ENCODE data around the gene SYCE3. TPM values are rescaled to one million over a fixed set of nuclear protein-coding genes. Genes with fewer than 3 reads are reported as not detected.
"Not testable (repeated sequence)": the region's sequence is repeated elsewhere in the genome, so short reads cannot be mapped to it uniquely, and the experiment has no call there.

SYCE3 gene, protein sequence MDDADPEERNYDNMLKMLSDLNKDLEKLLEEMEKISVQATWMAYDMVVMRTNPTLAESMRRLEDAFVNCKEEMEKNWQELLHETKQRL
- total RNA-seq: 0.62 TPM in 1 of 2 replicates, not detected in the other

DNA sequence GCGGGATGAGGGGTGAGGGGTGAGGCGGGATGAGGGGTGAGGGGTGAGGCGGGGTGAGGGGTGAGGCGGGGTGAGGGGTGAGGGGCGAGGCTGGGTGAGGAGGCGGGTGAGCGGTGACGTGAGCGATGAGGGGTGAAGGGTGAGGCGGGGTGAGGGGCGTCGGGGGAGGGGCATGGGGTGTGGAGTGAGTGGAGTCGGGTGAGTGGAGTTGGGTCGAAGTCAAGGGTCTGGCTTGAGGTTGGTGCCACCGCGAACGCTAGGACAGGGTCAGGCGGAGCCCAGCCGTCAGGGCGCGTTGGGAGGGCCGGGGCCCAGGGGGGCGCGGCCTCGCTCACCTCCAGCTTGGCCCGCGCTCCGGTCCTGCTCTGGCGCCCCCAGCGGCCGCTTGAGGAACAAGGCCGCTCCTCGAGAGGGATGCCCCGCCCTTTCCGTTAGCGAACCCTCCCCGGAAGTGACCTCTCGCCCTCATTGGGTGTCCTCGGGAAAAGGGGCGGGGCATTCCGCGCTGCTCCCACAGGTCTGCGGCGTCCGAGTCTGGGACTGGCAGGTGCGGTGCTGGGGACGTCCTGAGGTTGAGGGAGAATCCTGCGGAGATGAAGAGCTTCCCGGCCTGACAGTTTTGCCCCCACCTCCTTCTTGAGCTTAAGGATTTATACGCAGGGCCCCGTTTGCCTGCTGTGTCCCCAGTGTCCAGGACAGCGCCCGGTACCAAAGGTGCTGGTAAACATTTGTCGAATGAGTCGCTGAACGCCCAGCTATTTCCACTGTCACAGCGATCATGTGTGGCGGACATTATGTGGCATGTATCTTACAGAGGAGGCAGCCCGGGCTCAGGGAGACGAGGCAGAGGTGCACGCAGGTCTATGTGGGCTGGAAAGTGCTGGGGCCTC, at the start of gene SYCE3:
Gene SYCE3 (minus strand): TSS at position 397 of the 890 bp plus-strand sequence. CDS start 6,514 bp downstream, outside the sequence.
- H3K27ac Mint-ChIP-seq: peak within 1 kb of the TSS; percentile 66
- DNase-seq (ENCODE audit: low spot score): peak; percentile 96
- H3K9me3 Mint-ChIP-seq: no peaks in the 10 kb centered on the region
- H3K4me1 Mint-ChIP-seq (ENCODE audit: low read depth): peaks cover 16% of the 10 kb centered on the region
- intact Hi-C loops (cut with micrococcal nuclease): loop anchor here (1.0 to 2.0 kb wide), 2 partner anchors 20 to 37 kb away; partner anchors contain the start of genes CHKB and SCO2
- peaks cover 3% of the 10 kb centered on the region for H3K36me3 Mint-ChIP-seq (ENCODE audit: low read depth)
- peak within 1 kb of the TSS; percentile 89 for H3K4me3 Mint-ChIP-seq (ENCODE audit: low read depth)
- peaks cover 20% of the 10 kb centered on the region for H3K27me3 Mint-ChIP-seq (ENCODE audit: low read depth)

DNA sequence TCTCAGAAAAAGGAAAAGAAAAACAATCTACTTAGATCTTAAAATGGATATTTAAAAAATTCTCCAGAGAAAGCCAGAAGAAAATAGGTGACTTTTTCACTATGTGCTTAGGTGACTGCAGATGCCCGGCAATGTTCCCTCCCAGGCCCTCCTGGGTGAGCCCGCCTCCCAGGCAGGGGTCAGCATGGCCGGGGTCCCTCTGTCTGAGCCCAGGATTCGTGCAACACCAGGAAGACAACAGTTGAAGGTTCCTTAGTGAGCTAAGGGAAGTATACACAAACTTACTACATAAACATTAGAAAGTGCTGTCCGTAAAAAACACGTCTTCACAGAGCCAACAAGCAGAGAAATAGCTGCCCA, 49.4 kb upstream of the SYCE3 start:
- no peak overlapping the region for H3K27ac Mint-ChIP-seq
- no peak for DNase-seq (ENCODE audit: low spot score)
- H3K4me3 Mint-ChIP-seq (ENCODE audit: low read depth): no peak overlapping the region
- H3K36me3 Mint-ChIP-seq (ENCODE audit: low read depth): no peaks in the 10 kb centered on the region
- H3K9me3 Mint-ChIP-seq: no peaks in the 10 kb centered on the region
- peaks cover 4% of the 10 kb centered on the region for H3K27me3 Mint-ChIP-seq (ENCODE audit: low read depth)
- intact Hi-C loops (cut with micrococcal nuclease): no loop called here
- H3K4me1 Mint-ChIP-seq (ENCODE audit: low read depth): peaks cover 3% of the 10 kb centered on the region

DNA sequence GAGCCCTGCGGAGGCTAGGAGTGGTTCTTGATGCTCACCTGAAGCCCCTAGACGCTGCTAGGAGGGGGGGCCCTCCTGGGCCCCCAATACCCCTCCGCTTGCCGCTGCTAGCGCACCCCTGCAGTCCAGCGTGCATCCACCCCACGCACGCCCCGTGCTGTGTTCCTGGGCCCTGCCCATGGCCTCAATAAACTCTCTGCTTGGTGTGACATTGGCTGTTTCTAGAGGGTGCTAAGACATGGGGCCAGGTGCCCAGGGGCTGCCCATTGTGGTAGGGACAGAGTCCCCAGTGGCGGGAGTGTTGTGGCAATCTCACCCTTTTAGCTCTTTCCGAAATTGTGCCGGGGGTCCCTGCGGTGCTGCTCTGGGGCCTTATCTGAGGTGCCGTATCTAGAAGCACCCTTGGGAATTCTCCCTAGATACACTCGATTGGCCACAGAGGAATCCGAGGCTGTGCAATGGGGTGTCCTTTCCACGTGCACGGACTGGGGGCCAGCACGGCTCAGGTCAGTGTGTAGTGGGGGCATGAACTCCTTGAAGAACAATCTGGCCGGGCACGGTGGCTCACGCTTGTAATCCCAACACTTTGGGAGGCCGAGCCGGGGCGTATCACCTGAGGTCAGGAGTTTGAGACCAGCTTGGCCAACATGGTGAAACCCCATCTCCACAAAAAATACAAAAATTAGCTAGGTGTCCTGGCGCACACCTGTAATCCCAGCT, 48.8 kb upstream of the SYCE3 start:
- Mint-ChIP-seq H3K27ac (no peak overlapping the region), H3K4me3 (ENCODE audit: low read depth) (no peak overlapping the region), H3K36me3 (ENCODE audit: low read depth) (no peaks in the 10 kb centered on the region), H3K9me3 (no peaks in the 10 kb centered on the region), H3K4me1 (ENCODE audit: low read depth) (peaks cover 3% of the 10 kb centered on the region), H3K27me3 (ENCODE audit: low read depth) (peaks cover 9% of the 10 kb centered on the region)
- intact Hi-C loops (cut with micrococcal nuclease): no loop called here
- no peak for DNase-seq (ENCODE audit: low spot score)

DNA sequence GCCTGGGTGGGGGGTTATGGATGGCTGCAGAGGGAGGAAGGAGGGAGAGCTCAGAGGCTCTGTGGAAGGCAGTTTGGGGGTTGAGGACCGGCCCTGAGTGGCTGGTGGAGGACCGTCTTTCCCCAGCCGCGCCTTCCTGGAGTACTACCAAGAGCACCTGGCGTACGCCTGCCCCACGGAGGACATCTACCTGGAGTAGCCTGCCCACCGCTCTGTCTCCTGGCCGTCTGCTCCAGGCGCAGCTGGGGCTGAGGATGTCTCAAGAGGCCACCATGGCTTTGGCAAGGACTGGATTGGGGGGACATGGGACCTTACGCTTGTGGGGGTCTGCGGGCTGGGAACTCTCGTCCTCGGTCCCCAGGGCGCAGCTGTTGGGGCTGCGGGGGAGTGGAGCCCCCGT, 47.9 kb upstream of the SYCE3 start:
- no peak overlapping the region for H3K27ac Mint-ChIP-seq
- H3K9me3 Mint-ChIP-seq: no peaks in the 10 kb centered on the region
- no peak overlapping the region for H3K4me3 Mint-ChIP-seq (ENCODE audit: low read depth)
- no peak for DNase-seq (ENCODE audit: low spot score)
- H3K27me3 Mint-ChIP-seq (ENCODE audit: low read depth): peaks cover 16% of the 10 kb centered on the region
- intact Hi-C loops (cut with micrococcal nuclease): no loop called here
- H3K4me1 Mint-ChIP-seq (ENCODE audit: low read depth): peaks cover 3% of the 10 kb centered on the region
- H3K36me3 Mint-ChIP-seq (ENCODE audit: low read depth): no peaks in the 10 kb centered on the region

DNA sequence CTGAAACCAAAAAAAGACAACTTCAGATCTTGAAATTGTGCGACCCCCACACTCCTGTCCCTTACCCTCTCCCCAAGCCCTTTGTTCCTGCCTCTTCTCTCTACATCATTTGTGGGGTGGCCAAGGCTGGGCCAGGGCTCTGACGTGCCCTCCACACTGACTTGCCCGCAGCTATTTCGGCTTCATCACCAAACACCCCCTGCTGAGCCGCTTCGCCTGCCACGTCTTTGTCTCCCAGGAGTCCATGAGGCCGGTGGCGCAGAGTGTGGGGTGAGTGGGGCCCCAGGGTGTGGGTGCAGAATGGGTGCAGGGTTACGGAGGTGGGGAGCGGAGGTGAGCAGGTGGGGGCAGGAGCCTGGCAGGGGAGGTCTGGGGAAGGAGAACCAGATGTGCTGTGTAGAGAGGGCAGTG, 47.3 kb upstream of the SYCE3 start:
- no peak overlapping the region for H3K4me3 Mint-ChIP-seq (ENCODE audit: low read depth)
- H3K36me3 Mint-ChIP-seq (ENCODE audit: low read depth): no peaks in the 10 kb centered on the region
- H3K27ac Mint-ChIP-seq: no peak overlapping the region
- H3K27me3 Mint-ChIP-seq (ENCODE audit: low read depth): peaks cover 18% of the 10 kb centered on the region
- intact Hi-C loops (cut with micrococcal nuclease): no loop called here
- H3K9me3 Mint-ChIP-seq: no peaks in the 10 kb centered on the region
- H3K4me1 Mint-ChIP-seq (ENCODE audit: low read depth): peaks cover 3% of the 10 kb centered on the region
- DNase-seq (ENCODE audit: low spot score): no peak

DNA sequence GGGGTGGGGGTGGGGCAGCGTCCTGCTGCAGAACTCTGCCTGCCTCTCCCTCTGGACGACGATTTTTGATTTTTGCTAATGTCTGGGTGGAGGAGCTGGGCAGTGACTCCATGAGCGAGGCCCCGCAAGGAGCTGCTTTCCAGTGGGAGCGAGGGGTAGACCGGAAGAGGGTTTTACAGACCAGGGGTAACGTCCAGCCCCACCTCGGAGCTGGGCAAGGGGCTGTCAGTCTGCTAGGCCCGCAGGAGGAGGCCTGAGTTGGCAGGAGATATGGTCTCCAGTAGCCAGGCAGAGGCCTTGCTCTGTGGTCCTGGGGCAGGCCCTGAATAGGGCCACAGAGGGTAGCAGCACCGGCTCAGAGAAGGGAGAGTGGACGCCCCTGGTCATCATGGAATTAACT, 46.9 kb upstream of the SYCE3 start:
- no peaks in the 10 kb centered on the region for H3K9me3 Mint-ChIP-seq
- H3K36me3 Mint-ChIP-seq (ENCODE audit: low read depth): no peaks in the 10 kb centered on the region
- intact Hi-C loops (cut with micrococcal nuclease): no loop called here
- peaks cover 18% of the 10 kb centered on the region for H3K27me3 Mint-ChIP-seq (ENCODE audit: low read depth)
- H3K4me1 Mint-ChIP-seq (ENCODE audit: low read depth): peaks cover 3% of the 10 kb centered on the region
- no peak overlapping the region for H3K27ac Mint-ChIP-seq
- no peak overlapping the region for H3K4me3 Mint-ChIP-seq (ENCODE audit: low read depth)
- no peak for DNase-seq (ENCODE audit: low spot score)

DNA sequence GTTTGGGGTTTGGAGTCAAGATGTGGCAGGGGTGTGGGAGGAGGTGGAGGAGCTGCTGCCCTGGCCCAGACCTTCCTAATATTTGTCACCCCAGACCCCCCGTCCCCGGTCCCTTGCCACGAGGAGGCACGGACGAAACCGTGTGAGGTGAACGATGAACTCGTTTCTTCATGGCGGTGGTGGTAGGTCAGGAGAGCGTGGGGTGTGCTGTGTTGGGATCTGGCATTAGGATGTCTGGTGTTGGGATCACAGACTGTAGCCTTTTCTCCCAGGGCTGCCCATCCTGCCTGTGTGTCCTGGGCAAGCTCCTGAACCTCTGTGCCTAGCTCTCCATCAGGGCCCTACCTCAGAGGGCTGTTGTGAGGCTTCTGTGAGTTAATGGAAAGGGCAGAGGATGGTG, 46.3 kb upstream of the SYCE3 start:
- no peak overlapping the region for H3K4me3 Mint-ChIP-seq (ENCODE audit: low read depth)
- DNase-seq (ENCODE audit: low spot score): no peak
- H3K36me3 Mint-ChIP-seq (ENCODE audit: low read depth): no peaks in the 10 kb centered on the region
- H3K27me3 Mint-ChIP-seq (ENCODE audit: low read depth): peaks cover 18% of the 10 kb centered on the region
- peaks cover 3% of the 10 kb centered on the region for H3K4me1 Mint-ChIP-seq (ENCODE audit: low read depth)
- H3K9me3 Mint-ChIP-seq: no peaks in the 10 kb centered on the region
- no peak overlapping the region for H3K27ac Mint-ChIP-seq
- intact Hi-C loops (cut with micrococcal nuclease): no loop called here

DNA sequence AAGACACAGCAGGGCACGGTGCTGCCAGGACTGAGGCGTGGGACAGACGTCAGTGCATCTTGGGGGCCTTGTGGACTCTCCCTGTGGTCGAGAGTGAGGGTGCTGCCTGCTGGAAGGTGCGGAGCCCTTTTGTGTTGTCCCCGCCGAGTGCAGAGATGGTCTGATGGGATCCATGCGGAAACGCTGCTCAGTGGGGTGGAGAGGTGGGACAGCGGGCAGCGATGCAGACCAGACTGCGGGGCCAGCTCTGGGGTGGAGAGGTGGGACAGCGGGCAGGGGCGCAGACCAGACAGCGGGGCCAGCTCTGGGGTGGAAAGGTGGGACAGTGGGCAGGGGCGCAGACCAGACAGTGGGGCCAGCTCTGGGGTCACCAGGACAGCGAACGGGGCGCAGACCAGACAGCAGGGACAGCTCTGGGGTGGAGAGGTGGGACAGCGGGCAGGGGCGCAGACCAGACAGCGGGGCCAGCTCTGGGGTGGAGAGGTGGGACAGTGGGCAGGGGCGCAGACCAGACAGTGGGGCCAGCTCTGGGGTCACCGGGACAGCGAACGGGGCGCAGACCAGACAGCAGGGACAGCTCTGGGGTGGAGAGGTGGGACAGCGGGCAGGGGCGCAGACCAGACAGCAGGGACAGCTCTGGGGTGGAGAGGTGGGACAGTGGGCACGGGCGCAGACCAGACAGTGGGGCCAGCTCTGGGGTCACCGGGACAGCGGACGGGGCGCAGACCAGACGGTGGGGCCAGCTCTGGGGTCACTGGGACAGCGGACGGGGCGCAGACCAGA, 45.5 kb upstream of the SYCE3 start:
- intact Hi-C loops (cut with micrococcal nuclease); H3K27ac Mint-ChIP-seq; H3K36me3 Mint-ChIP-seq (ENCODE audit: low read depth); DNase-seq (ENCODE audit: low spot score); H3K9me3 Mint-ChIP-seq; H3K4me1 Mint-ChIP-seq (ENCODE audit: low read depth); H3K4me3 Mint-ChIP-seq (ENCODE audit: low read depth): not testable (repeated sequence)
- H3K27me3 Mint-ChIP-seq (ENCODE audit: low read depth): peaks cover 21% of the 10 kb centered on the region

DNA sequence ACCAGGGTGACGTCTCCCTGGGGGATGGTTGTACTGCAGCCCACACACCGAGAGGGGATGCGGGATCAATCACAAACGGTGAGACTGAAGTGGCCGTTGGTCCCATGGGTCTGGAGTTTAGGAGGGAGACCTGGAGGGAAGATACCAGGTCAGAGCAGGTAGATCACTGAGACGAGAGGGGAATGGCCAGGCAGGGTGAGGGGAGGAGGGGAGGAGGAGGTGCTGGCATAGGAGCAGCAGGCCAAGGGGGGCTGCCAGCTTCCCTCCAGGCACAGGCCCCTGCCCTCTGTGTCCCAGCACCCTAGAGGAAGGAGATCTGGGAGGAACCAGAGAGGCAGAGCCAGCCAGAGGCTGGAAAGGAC, 44.9 kb upstream of the SYCE3 start:
- no peak for DNase-seq (ENCODE audit: low spot score)
- Mint-ChIP-seq H3K4me3 (ENCODE audit: low read depth) (no peak overlapping the region), H3K4me1 (ENCODE audit: low read depth) (no peaks in the 10 kb centered on the region), H3K36me3 (ENCODE audit: low read depth) (no peaks in the 10 kb centered on the region), H3K9me3 (no peaks in the 10 kb centered on the region), H3K27me3 (ENCODE audit: low read depth) (peaks cover 26% of the 10 kb centered on the region), H3K27ac (no peak overlapping the region)
- intact Hi-C loops (cut with micrococcal nuclease): no loop called here

DNA sequence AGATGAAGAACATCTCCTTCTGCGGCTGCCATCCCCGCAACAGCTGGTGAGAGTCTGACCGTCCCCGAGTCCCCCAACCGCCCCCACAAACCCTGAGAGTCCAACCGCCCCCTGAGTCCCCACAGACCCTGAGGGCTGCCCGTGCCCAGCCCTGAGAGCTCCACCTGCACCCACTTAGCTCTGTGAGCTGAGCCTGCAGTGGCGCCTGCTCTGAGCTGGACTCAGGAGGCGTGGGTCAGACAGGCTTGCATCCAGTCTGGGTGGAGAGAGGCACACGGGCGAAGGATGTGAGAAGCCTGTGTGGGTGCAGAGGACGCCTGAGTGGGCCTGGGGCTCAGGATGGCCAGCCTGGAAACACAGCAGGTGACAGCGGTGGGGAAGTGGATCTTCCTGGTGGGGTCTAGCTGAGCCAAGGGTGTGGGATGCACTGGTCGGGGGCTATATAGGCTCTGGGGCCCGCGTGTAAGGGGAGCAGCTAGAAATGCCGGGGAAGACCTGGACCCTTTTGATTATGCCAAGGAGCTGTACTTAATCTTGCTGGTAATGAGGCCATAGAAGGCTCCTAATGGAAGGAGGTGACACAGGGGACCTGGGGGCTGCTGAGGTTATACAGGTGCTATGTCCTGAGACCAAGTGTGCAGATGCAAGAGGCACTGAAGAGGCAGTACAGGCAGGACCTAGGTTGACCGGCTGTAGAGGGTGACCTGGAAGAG, 44.4 kb upstream of the SYCE3 start:
- no peaks in the 10 kb centered on the region for H3K9me3 Mint-ChIP-seq
- no peaks in the 10 kb centered on the region for H3K4me1 Mint-ChIP-seq (ENCODE audit: low read depth)
- intact Hi-C loops (cut with micrococcal nuclease): no loop called here
- no peak for DNase-seq (ENCODE audit: low spot score)
- H3K27ac Mint-ChIP-seq: no peak overlapping the region
- H3K27me3 Mint-ChIP-seq (ENCODE audit: low read depth): peaks cover 30% of the 10 kb centered on the region
- H3K36me3 Mint-ChIP-seq (ENCODE audit: low read depth): no peaks in the 10 kb centered on the region
- H3K4me3 Mint-ChIP-seq (ENCODE audit: low read depth): no peak overlapping the region

DNA sequence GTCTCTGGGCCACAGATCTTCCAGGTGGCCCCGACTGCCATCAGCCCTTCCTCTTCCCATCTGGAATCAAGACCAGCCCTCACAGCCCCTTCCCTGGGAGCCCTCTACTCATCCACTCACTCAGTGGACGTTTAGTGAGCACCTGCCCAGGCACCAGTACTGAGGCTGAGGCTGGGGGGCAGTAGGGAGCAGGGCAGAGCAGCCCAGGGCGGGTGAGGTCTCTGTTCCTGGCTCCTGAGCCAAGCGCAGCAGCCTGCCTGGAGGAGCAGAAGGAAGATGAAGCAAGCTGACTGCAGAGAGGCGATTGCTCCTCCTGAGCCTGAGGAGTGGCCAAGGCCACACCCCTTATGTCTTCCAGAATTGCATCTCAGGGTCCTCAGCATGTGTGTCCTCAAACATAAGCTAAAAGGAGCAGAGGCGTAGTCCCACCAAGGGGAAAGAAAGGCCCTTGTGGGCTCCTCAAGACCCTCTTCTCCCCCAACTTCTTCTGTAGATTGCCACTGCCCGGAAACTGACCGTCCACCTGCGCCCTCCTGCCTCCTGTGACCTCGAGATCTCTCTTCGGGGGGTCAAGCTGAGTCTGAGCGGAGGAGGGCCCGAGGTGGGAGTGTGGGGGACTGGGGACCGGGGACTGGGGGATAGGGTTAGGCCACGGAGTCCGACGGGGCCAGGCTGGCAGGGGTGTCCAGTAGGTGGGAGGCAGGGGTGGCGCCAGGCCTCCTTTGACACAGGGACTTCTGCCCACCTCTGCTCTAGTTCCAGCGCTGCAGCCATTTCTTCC, 43.6 kb upstream of the SYCE3 start:
- no peak for DNase-seq (ENCODE audit: low spot score)
- Mint-ChIP-seq H3K4me3 (ENCODE audit: low read depth) (no peak overlapping the region), H3K27ac (no peak overlapping the region), H3K4me1 (ENCODE audit: low read depth) (no peaks in the 10 kb centered on the region), H3K9me3 (no peaks in the 10 kb centered on the region), H3K36me3 (ENCODE audit: low read depth) (no peaks in the 10 kb centered on the region), H3K27me3 (ENCODE audit: low read depth) (peaks cover 36% of the 10 kb centered on the region)
- intact Hi-C loops (cut with micrococcal nuclease): no loop called here
